Heart left ventricle (tissue), 16 donors: Measurements from ENCODE around the gene KRT4. TPM values are rescaled to one million over a fixed set of nuclear protein-coding genes. Genes with fewer than 3 reads are reported as not detected.

ENCODE experiments used
- ATAC-seq, 4 donors: fragments of 200-7000 bp; cut with Tn5 transposase; one replicate each; pipeline ENCODE4 v1.9.1; 2020 to 2022; ENCODE audit warnings: moderate library complexity in 4 of 4, mild to moderate bottlenecking in 3 of 4, moderate number of reproducible peaks in 1 of 4
- DNase-seq, 5 donors: peaks; one replicate each; pipeline ENCODE4 v3.0.0-alpha.2; 2020
- H3K27ac ChIP-seq, 12 donors: fragments of 200-600 bp; sonication (generic) in 4 of 12; one replicate each; pipeline versions ENCODE4 v1.5.0 to v1.8.0; 2016 to 2022; ENCODE audit warnings: mild to moderate bottlenecking in 2 of 12
- H3K27me3 ChIP-seq, 9 donors: fragments of 200-600 bp; sonication (generic) in 2 of 9; one replicate each; pipeline versions ENCODE4 v1.5.1 to v1.8.0; 2016 to 2022; ENCODE audit warnings: mild to moderate bottlenecking in 3 of 9
- H3K36me3 ChIP-seq, 9 donors: fragments of 200-600 bp; sonication (generic) in 2 of 9; one replicate each; pipeline versions ENCODE4 v1.5.0 to v1.8.0; 2018 to 2022; ENCODE audit warnings: mild to moderate bottlenecking in 2 of 9
- H3K4me1 ChIP-seq, 12 donors: fragments of 200-600 bp; sonication (generic) in 4 of 12; one replicate each; pipeline versions ENCODE4 v1.5.0 to v1.8.0; 2016 to 2022; ENCODE audit warnings: mild to moderate bottlenecking in 3 of 12
- H3K4me3 ChIP-seq, 12 donors: fragments of 200-600 bp; sonication (generic) in 4 of 12; one replicate each; pipeline versions ENCODE4 v1.5.0 to v1.8.0; 2017 to 2022; ENCODE audit warnings: mild to moderate bottlenecking in 9 of 12, moderate library complexity in 4 of 12
- H3K9me3 ChIP-seq, 12 donors: fragments of 200-600 bp; sonication (generic) in 4 of 12; one replicate each; pipeline versions ENCODE4 v1.5.0 to v1.8.0; 2016 to 2022; ENCODE audit warnings: mild to moderate bottlenecking in 1 of 12
- CTCF ChIP-seq, 12 donors: fragments of 200-600 bp; sonication (generic) in 4 of 12; IDR thresholded peaks; one replicate each; pipeline versions ENCODE4 v1.5.0 to v1.8.0; 2018 to 2022; ENCODE audit warnings: antibody characterized with exemption in 12 of 12, mild to moderate bottlenecking in 5 of 12
- POLR2A ChIP-seq, 2 donors: fragments of 450-650 bp; IDR thresholded peaks; one replicate each; pipeline ENCODE4 v1.6.1; 2017; ENCODE audit warnings: antibody characterized with exemption in 2 of 2, mild to moderate bottlenecking in 2 of 2, moderate library complexity in 2 of 2
- WGBS, 4 donors: extraction: QIAGEN DNeasy Blood & Tissue Kit in 2 of 4; methylation state at CpG; one replicate each; pipeline versions ENCODE4 v1.1.5 to v1.1.7; 2013 to 2018; 5-methylcytosine and 5-hydroxymethylcytosine counted together
- intact Hi-C, 10 donors: fragments of 100-400 bp; cut with DNase I; formaldehyde crosslinking; loops; one replicate each; pipeline versions ENCODE4 v1.11.1 to v1.14.2; 2022
- polyA plus RNA-seq, 2 donors: library from polyadenylated mRNA; stranded (reverse); fragments of 200-250 nt; gene quantifications; one replicate each; pipeline ENCODE4 v1.2.3, GENCODE V29; 2013
- total RNA-seq, 9 donors: library from RNA; depleted of rRNA in 2 of 9; stranded (reverse); fragments of >200 nt in 2 of 9; fragmentation: NEBNext Ultra II Directional in 3 of 9; extraction: Animal tissue kit (Norgen Biotek cat#: 25700) in 3 of 9; gene quantifications; one replicate each; pipeline versions ENCODE4 v1.1.0 to v1.2.4, GENCODE V29; 2016 to 2023
- donor health status: ischemic (EF 13 %, LVEDD 7.1; RV severe dilation, severe dysfunction).
- donor health status: healthy with polysubstance abuse.
- donor health status: DM: no; HTN: yes; CAD: no.
- donor health status: DM: no; HTN: no; CAD: no.
- donor health status: ischemic (EF 25% LVEDD 6.9; RV normal size, moderate dysfunction).
- donor health status: ischemic (EF 25% LVEDD 5.7; RV mildly dilated, moderate dysfunction).
- donor health status: healthy.
- donor health status: DM: yes; HTN: yes; CAD: no.
- donor health status: ischemic (EF 35%, LVEDD 5.7; RV mildly dilated, moderate dysfunction).
- donor health status: nonischemic (EF 11% LVEDD 7.7; RV severe dilation, severe dysfunction).
- donor health status: DM: yes; HTN: yes; CAD: no.
- donor health status: PGD.
- donor health status: ischemic (EF 29% LVEDD 5.4; RV normal size, mild dysfunction).
- donor health status: nonischemic (EF 23%, LVEDD 6.1; RV moderate dilation, normal function).

Gene KRT4
- total and polyA plus RNA-seq, 11 donors, result 0.51 TPM; not detected in 10

- intact Hi-C loops, result no loop called here
- Histone ChIP-seq H3K27ac (no peak overlapping the region), H3K36me3 (no peaks in the 10 kb centered on the region), H3K27me3 (peaks cover 0 to 2% (median 0%) of the 10 kb centered on the region in 9 donors), H3K9me3 (no peaks in the 10 kb centered on the region), H3K4me1 (no peaks in the 10 kb centered on the region), H3K4me3 (no peak overlapping the region)
- TF ChIP-seq POLR2A (IDR thresholded peaks at IDR 0.05) (no peak), CTCF (IDR thresholded peaks at IDR 0.05) (no peak)
- ATAC-seq (no peak), DNase-seq (no peak)
- 25 to 57% (median 38%) methylated on average over 2 of the region's 2 CpGs for WGBS, 4 donors
Observed at GRCh38 chr12:52828591-52829021, 14.7 kb upstream of the KRT4 start.

- Histone ChIP-seq H3K27me3 (peaks cover 0 to 2% (median 0%) of the 10 kb centered on the region in 9 donors), H3K36me3 (no peaks in the 10 kb centered on the region), H3K4me1 (no peaks in the 10 kb centered on the region), H3K27ac (no peak overlapping the region), H3K4me3 (no peak overlapping the region), H3K9me3 (no peaks in the 10 kb centered on the region)
- DNase-seq (no peak), ATAC-seq (no peak)
- intact Hi-C loops, result no loop called here
- TF ChIP-seq POLR2A (IDR thresholded peaks at IDR 0.05) (no peak), CTCF (IDR thresholded peaks at IDR 0.05) (no peak)
Observed at GRCh38 chr12:52828156-52828555, 14.2 kb upstream of the KRT4 start.

GRCh38 chr12:52827499-52828090 lies 13.7 kb upstream of the KRT4 start:
- H3K9me3 ChIP-seq, result no peaks in the 10 kb centered on the region
- intact Hi-C loops, result no loop called here
- TF ChIP-seq CTCF (IDR thresholded peaks at IDR 0.05) (no peak), POLR2A (IDR thresholded peaks at IDR 0.05) (no peak)
- no peaks in the 10 kb centered on the region for H3K4me1 ChIP-seq
- WGBS, 4 donors, result 77 to 84% (median 80%) methylated on average over 6 of the region's 6 CpGs
- peaks cover 0 to 2% (median 0%) of the 10 kb centered on the region in 9 donors for H3K27me3 ChIP-seq
- H3K4me3 ChIP-seq, result no peak overlapping the region
- ATAC-seq (no peak), DNase-seq (no peak)
- no peaks in the 10 kb centered on the region for H3K36me3 ChIP-seq
- no peak overlapping the region for H3K27ac ChIP-seq

GRCh38 chr12:52826611-52827498 lies 12.9 kb upstream of the KRT4 start:
- intact Hi-C loops, result no loop called here
- DNase-seq (no peak), ATAC-seq (no peak)
- TF ChIP-seq CTCF (IDR thresholded peaks at IDR 0.05) (no peak), POLR2A (IDR thresholded peaks at IDR 0.05) (no peak)
- H3K27ac ChIP-seq, result no peak overlapping the region
- 91 to 95% (median 92%) methylated on average over 10 to 11 of the region's 11 CpGs for WGBS, 4 donors
- no peaks in the 10 kb centered on the region for H3K4me1 ChIP-seq
- H3K4me3 ChIP-seq, result no peak overlapping the region
- no peaks in the 10 kb centered on the region for H3K36me3 ChIP-seq
- no peaks in the 10 kb centered on the region for H3K9me3 ChIP-seq
- H3K27me3 ChIP-seq, result peaks cover 0 to 2% (median 0%) of the 10 kb centered on the region in 9 donors
